Thymus (tissue), 11 donors: ENCODE data around the gene GNAL. TPM values are rescaled to one million over a fixed set of nuclear protein-coding genes. Genes with fewer than 3 reads are reported as not detected.

ENCODE experiments used
- DNase-seq, 9 donors: peaks; one replicate each; pipeline ENCODE4 v3.0.0-alpha.2; 2013; ENCODE audit warnings: low spot score in 9 of 9, low read depth in 6 of 9, missing footprints in 1 of 9
- H3K27ac ChIP-seq, 2 donors: one replicate each; pipeline ENCODE4 v1.5.1; 2013; ENCODE audit warnings: control low read depth in 1 of 2, low read depth in 1 of 2, low read length in 1 of 2, mild to moderate bottlenecking in 1 of 2, moderate library complexity in 1 of 2
- H3K27me3 ChIP-seq, 2 donors: one replicate each; pipeline ENCODE4 v1.5.1; 2013; ENCODE audit warnings: low read length in 1 of 2; ENCODE audit not compliant: control insufficient read depth in 2 of 2, insufficient read depth in 1 of 2
- H3K36me3 ChIP-seq, 2 donors: one replicate each; pipeline ENCODE4 v1.5.1; 2013; ENCODE audit warnings: low read length in 1 of 2, mild to moderate bottlenecking in 1 of 2, moderate library complexity in 1 of 2; ENCODE audit not compliant: control insufficient read depth in 2 of 2, insufficient read depth in 2 of 2
- H3K4me1 ChIP-seq, 2 donors: one replicate each; pipeline ENCODE4 v1.5.1; 2013; ENCODE audit warnings: low read length in 2 of 2; ENCODE audit not compliant: control insufficient read depth in 2 of 2, insufficient read depth in 2 of 2
- H3K4me3 ChIP-seq, 2 donors: one replicate each; pipeline ENCODE4 v1.5.1; 2013; ENCODE audit warnings: low read length in 2 of 2, control low read depth in 1 of 2, mild to moderate bottlenecking in 1 of 2
- H3K9me3 ChIP-seq, 2 donors: one replicate each; pipeline ENCODE4 v1.5.1; 2013; ENCODE audit warnings: low read length in 1 of 2, mild to moderate bottlenecking in 1 of 2; ENCODE audit not compliant: control insufficient read depth in 2 of 2, insufficient read depth in 1 of 2
- WGBS: extraction: QIAGEN DNeasy Blood & Tissue Kit; methylation state at CpG from one replicate; pipeline ENCODE4 v1.1.7; 2013; 5-methylcytosine and 5-hydroxymethylcytosine counted together
- polyA plus RNA-seq: library from polyadenylated mRNA; stranded (reverse); fragments of 200-250 nt; gene quantifications from one replicate; pipeline ENCODE4 v1.2.3, GENCODE V29; 2013
- total RNA-seq: library from RNA; stranded (reverse); fragments of 120-200 nt; gene quantifications from one replicate; pipeline ENCODE4 v1.2.4, GENCODE V29; 2013
- donor health status: healthy.

GNAL gene
- total and polyA plus RNA-seq, 2 donors, result 1.7 to 7.5 TPM

- no peak for DNase-seq
- Histone ChIP-seq H3K9me3 (no peaks in the 10 kb centered on the region), H3K4me1 (no peaks in the 10 kb centered on the region), H3K4me3 (no peak overlapping the region), H3K27ac (no peak overlapping the region), H3K36me3 (no peaks in the 10 kb centered on the region), H3K27me3 (peaks cover 9 to 39% of the 10 kb centered on the region in 2 donors)
- WGBS, result 85% methylated on average over 5 of the region's 5 CpGs
These were observed 68.1 kb downstream of the GNAL start for GRCh38 chr18:11757084-11757590.

- H3K36me3 ChIP-seq, result no peaks in the 10 kb centered on the region
- H3K27me3 ChIP-seq, result peaks cover 0 to 16% of the 10 kb centered on the region in 2 donors
- no peak for DNase-seq
- H3K4me3 ChIP-seq, result no peak overlapping the region
- H3K27ac ChIP-seq, result no peak overlapping the region
- no peaks in the 10 kb centered on the region for H3K9me3 ChIP-seq
- H3K4me1 ChIP-seq, result no peaks in the 10 kb centered on the region
- 97% methylated on average over 10 of the region's 10 CpGs for WGBS
These were observed 70.4 kb downstream of the GNAL start for GRCh38 chr18:11759456-11759855.

GRCh38 chr18:11760498-11761167 lies 71.6 kb downstream of the GNAL start:
- WGBS, result 90% methylated on average over 7 of the region's 7 CpGs

GRCh38 chr18:11761553-11761952 lies 72.5 kb downstream of the GNAL start:
- no peaks in the 10 kb centered on the region for H3K36me3 ChIP-seq
- H3K27me3 ChIP-seq, result peaks cover 0 to 8% of the 10 kb centered on the region in 2 donors
- no peak for DNase-seq
- no peak overlapping the region for H3K27ac ChIP-seq
- H3K4me1 ChIP-seq, result no peaks in the 10 kb centered on the region
- H3K9me3 ChIP-seq, result no peaks in the 10 kb centered on the region
- WGBS, result 94% methylated on average over 2 of the region's 2 CpGs
- H3K4me3 ChIP-seq, result no peak overlapping the region

More at GRCh38 chr18:11760498-11761167, 71.6 kb downstream of the GNAL start:
- Histone ChIP-seq H3K27ac (no peak overlapping the region), H3K9me3 (no peaks in the 10 kb centered on the region), H3K4me3 (no peak overlapping the region), H3K36me3 (no peaks in the 10 kb centered on the region), H3K4me1 (no peaks in the 10 kb centered on the region), H3K27me3 (peaks cover 0 to 9% of the 10 kb centered on the region in 2 donors)
- DNase-seq, result no peak

GRCh38 chr18:11762429-11762828 lies 73.4 kb downstream of the GNAL start:
- Histone ChIP-seq H3K4me1 (no peaks in the 10 kb centered on the region), H3K27me3 (peaks cover 0 to 4% of the 10 kb centered on the region in 2 donors), H3K9me3 (no peaks in the 10 kb centered on the region), H3K27ac (no peak overlapping the region), H3K36me3 (no peaks in the 10 kb centered on the region), H3K4me3 (no peak overlapping the region)
- 94% methylated on average over 7 of the region's 7 CpGs for WGBS
- DNase-seq, result no peak

- Histone ChIP-seq H3K36me3 (no peaks in the 10 kb centered on the region), H3K27me3 (peaks cover 0 to under 1% of the 10 kb centered on the region in 2 donors), H3K4me1 (no peaks in the 10 kb centered on the region), H3K9me3 (no peaks in the 10 kb centered on the region), H3K27ac (no peak overlapping the region), H3K4me3 (no peak overlapping the region)
- DNase-seq, result no peak
- WGBS, result 98% methylated on average over 6 of the region's 6 CpGs
These were observed 78.3 kb downstream of the GNAL start for GRCh38 chr18:11767329-11767728.

GRCh38 chr18:11767935-11768334 lies 78.9 kb downstream of the GNAL start:
- Histone ChIP-seq H3K27me3 (peaks cover 0 to 2% of the 10 kb centered on the region in 2 donors), H3K9me3 (no peaks in the 10 kb centered on the region), H3K36me3 (no peaks in the 10 kb centered on the region), H3K4me3 (no peak overlapping the region), H3K4me1 (no peaks in the 10 kb centered on the region), H3K27ac (no peak overlapping the region)
- 87% methylated on average over 4 of the region's 4 CpGs for WGBS
- DNase-seq, result no peak

GRCh38 chr18:11775436-11776174 lies 86.5 kb downstream of the GNAL start:
- 94% methylated on average over 16 of the region's 16 CpGs for WGBS
- no peaks in the 10 kb centered on the region for H3K9me3 ChIP-seq
- peaks cover 0 to 2% of the 10 kb centered on the region in 2 donors for H3K27me3 ChIP-seq
- H3K4me1 ChIP-seq, result no peaks in the 10 kb centered on the region
- no peak for DNase-seq
- H3K27ac ChIP-seq, result no peak overlapping the region
- no peaks in the 10 kb centered on the region for H3K36me3 ChIP-seq
- H3K4me3 ChIP-seq, result no peak overlapping the region

GRCh38 chr18:11780042-11780441 lies 91.0 kb downstream of the GNAL start:
- Histone ChIP-seq H3K4me3 (no peak overlapping the region), H3K9me3 (no peaks in the 10 kb centered on the region), H3K36me3 (no peaks in the 10 kb centered on the region), H3K27ac (no peak overlapping the region), H3K27me3 (no peaks in the 10 kb centered on the region), H3K4me1 (no peaks in the 10 kb centered on the region)
- no peak for DNase-seq
- 92% methylated on average over 5 of the region's 5 CpGs for WGBS
